Urothelium cell line (cell line): Measurements from ENCODE around the gene FBXO47.
"Not testable (repeated sequence)": the region's sequence is repeated elsewhere in the genome, so short reads cannot be mapped to it uniquely, and the experiment has no call there.

ENCODE experiments used
- DNase-seq: peaks from one replicate; pipeline ENCODE4 v3.0.0; 2011; ENCODE audit warnings: low spot score, mixed read lengths
- FAIRE-seq: peaks from 2 replicates; lab custom pipeline; 2011; peaks lifted over from hg19 to GRCh38; lab: Jason Lieb, UNC

The FBXO47 gene

GRCh38 chr17:38922538-38923297 lies 44.5 kb downstream of the FBXO47 start:
- FAIRE-seq (no peak), DNase-seq (no peak)

GRCh38 chr17:38921756-38922411 lies 45.3 kb downstream of the FBXO47 start:
- FAIRE-seq (peak; percentile 55), DNase-seq (no peak)

- DNase-seq (no peak), FAIRE-seq (peak; percentile 88)
Observed at GRCh38 chr17:38920374-38921291, 46.6 kb downstream of the FBXO47 start.

GRCh38 chr17:38919316-38920078 lies 47.7 kb downstream of the FBXO47 start:
- FAIRE-seq: no peak
- no peak for DNase-seq

GRCh38 chr17:38918916-38919315 lies 48.3 kb downstream of the FBXO47 start:
- DNase-seq (no peak), FAIRE-seq (no peak)

- no peak for DNase-seq
- FAIRE-seq: no peak
Observed at GRCh38 chr17:38918129-38918913, 48.9 kb downstream of the FBXO47 start.

- FAIRE-seq (no peak), DNase-seq (no peak)
Observed at GRCh38 chr17:38917259-38917658, 49.9 kb downstream of the FBXO47 start.

- FAIRE-seq: no peak
- DNase-seq: no peak
Observed at GRCh38 chr17:38916771-38917170, 50.4 kb downstream of the FBXO47 start.

GRCh38 chr17:38915639-38915995 lies 51.6 kb downstream of the FBXO47 start:
- no peak for FAIRE-seq
- DNase-seq: no peak

- FAIRE-seq (no peak), DNase-seq (no peak)
Observed at GRCh38 chr17:38914741-38915638, 52.2 kb downstream of the FBXO47 start.

- FAIRE-seq: no peak
- no peak for DNase-seq
Observed at GRCh38 chr17:38912221-38912813, 54.9 kb downstream of the FBXO47 start.

GRCh38 chr17:38911731-38912081 lies 55.5 kb downstream of the FBXO47 start:
- not testable (repeated sequence) for DNase-seq, FAIRE-seq

GRCh38 chr17:38911081-38911730 lies 56.0 kb downstream of the FBXO47 start:
- FAIRE-seq (no peak), DNase-seq (no peak)

- no peak for FAIRE-seq
- no peak for DNase-seq
Observed at GRCh38 chr17:38910325-38910724, 56.9 kb downstream of the FBXO47 start.

GRCh38 chr17:38908676-38909181 lies 58.5 kb downstream of the FBXO47 start:
- DNase-seq (no peak), FAIRE-seq (no peak)

GRCh38 chr17:38907930-38908675 lies 59.1 kb downstream of the FBXO47 start:
- FAIRE-seq (no peak), DNase-seq (no peak)
